ENCODE results near the gene SLC4A1. TPM values are rescaled to one million over a fixed set of nuclear protein-coding genes. Genes with fewer than 3 reads are reported as not detected.

SLC4A1 gene
- total and polyA plus RNA-seq, 2 experiments from 2014 or later = not detected

DNA sequence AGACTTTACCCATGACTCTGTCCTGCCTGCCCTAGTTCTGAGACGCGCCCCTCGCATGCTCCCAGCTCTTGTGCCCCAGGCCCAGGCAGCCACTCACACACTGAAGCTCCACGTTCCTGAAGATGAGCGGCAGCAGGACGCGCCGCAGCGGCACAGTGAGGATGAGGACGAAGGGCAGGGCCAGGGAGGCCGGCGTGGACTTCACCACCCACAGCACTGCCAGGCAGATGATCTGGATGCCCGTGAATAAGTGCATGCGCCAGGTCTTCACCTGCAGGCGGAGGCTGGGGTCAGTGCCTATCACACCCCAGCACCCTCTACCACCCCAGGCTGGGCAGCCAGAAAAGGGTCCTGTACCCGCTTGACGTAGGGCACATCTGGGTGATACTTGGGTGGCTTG is 16.9 kb downstream of the SLC4A1 start (continued):
- TF ChIP-seq, protein P1, sequence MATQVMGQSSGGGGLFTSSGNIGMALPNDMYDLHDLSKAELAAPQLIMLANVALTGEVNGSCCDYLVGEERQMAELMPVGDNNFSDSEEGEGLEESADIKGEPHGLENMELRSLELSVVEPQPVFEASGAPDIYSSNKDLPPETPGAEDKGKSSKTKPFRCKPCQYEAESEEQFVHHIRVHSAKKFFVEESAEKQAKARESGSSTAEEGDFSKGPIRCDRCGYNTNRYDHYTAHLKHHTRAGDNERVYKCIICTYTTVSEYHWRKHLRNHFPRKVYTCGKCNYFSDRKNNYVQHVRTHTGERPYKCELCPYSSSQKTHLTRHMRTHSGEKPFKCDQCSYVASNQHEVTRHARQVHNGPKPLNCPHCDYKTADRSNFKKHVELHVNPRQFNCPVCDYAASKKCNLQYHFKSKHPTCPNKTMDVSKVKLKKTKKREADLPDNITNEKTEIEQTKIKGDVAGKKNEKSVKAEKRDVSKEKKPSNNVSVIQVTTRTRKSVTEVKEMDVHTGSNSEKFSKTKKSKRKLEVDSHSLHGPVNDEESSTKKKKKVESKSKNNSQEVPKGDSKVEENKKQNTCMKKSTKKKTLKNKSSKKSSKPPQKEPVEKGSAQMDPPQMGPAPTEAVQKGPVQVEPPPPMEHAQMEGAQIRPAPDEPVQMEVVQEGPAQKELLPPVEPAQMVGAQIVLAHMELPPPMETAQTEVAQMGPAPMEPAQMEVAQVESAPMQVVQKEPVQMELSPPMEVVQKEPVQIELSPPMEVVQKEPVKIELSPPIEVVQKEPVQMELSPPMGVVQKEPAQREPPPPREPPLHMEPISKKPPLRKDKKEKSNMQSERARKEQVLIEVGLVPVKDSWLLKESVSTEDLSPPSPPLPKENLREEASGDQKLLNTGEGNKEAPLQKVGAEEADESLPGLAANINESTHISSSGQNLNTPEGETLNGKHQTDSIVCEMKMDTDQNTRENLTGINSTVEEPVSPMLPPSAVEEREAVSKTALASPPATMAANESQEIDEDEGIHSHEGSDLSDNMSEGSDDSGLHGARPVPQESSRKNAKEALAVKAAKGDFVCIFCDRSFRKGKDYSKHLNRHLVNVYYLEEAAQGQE (IDR thresholded peaks at IDR 0.05; ENCODE audit: unreplicated experiment) = no peak

DNA sequence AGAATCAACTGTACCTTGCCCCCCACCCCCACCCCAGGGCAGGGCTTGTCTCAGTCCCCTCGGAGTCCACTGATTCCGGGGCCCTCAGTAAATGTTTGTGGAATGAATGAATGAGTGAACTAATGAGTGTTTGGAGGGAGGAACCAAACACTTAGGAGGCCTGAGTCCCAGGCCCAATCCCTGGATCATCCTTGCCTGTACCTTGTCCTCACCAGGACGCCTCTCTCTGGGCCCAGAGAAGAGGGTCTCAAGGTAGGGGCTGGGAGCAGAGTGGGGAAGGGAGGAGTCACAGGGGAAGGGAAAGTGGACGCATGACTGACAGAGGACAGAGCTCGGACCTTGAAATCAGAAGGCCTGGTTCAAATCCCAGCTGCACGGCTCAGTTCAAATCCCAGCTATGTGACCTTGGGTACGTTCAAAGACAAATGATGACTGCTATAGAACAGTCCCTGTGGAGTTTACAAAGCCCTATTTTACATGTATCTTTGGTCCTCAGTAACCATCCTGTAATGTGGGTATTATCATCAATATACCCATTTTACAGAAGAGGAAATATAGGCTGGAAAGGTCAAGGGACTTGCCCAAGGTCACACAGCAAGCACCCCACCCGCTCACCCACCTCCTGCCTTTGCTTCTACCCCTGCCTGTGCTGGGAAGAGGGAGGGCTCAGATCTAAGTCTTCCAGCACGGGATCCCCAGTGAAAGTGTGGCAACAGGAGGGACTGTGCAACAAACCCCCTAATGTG is 18.3 kb downstream of the SLC4A1 start:
- no peaks in the 10 kb centered on the region for H4K20me1 ChIP-seq (replicated peaks; ENCODE audit: insufficient read depth)
- Mint-ChIP-seq H3K4me1 (peaks cover 21% of the 10 kb centered on the region), H3K9me3 (no peaks in the 10 kb centered on the region), H3K36me3 (ENCODE audit: low read depth) (no peaks in the 10 kb centered on the region), H3K4me3 (no peak overlapping the region), H3K27me3 (ENCODE audit: insufficient read depth, low read depth, poor library complexity) (peaks cover 23% of the 10 kb centered on the region), H3K27ac (no peak overlapping the region)
- no peak overlapping the region for H2AFZ ChIP-seq
- 0 out of 2 replicates have a peak, but pooled peaks cover 4% of the 10 kb centered on the region for H3F3A ChIP-seq (replicated peaks; ENCODE audit: low read depth)
- no peak for DNase-seq (ENCODE audit: low spot score)
- no peaks in the 10 kb centered on the region for H3K36me3 ChIP-seq (ENCODE audit: insufficient read depth)
- H3K4me3 ChIP-seq = no peak overlapping the region
- H3K27ac ChIP-seq (ENCODE audit: low read depth) = no peak overlapping the region
- ATAC-seq = no peak
- H3K27me3 ChIP-seq (ENCODE audit: insufficient read depth) = no peaks in the 10 kb centered on the region
- no peaks in the 10 kb centered on the region for H3K9me2 ChIP-seq (ENCODE audit: insufficient read depth)
- no peaks in the 10 kb centered on the region for H3K79me2 ChIP-seq (replicated peaks; ENCODE audit: insufficient read depth)
- peaks cover 14% of the 10 kb centered on the region; the same call in 1 of the 2 replicates for H3K4me1 ChIP-seq (ENCODE audit: insufficient read depth)
- no peak overlapping the region for H3K4me2 ChIP-seq
- TF ChIP-seq, protein P2, sequence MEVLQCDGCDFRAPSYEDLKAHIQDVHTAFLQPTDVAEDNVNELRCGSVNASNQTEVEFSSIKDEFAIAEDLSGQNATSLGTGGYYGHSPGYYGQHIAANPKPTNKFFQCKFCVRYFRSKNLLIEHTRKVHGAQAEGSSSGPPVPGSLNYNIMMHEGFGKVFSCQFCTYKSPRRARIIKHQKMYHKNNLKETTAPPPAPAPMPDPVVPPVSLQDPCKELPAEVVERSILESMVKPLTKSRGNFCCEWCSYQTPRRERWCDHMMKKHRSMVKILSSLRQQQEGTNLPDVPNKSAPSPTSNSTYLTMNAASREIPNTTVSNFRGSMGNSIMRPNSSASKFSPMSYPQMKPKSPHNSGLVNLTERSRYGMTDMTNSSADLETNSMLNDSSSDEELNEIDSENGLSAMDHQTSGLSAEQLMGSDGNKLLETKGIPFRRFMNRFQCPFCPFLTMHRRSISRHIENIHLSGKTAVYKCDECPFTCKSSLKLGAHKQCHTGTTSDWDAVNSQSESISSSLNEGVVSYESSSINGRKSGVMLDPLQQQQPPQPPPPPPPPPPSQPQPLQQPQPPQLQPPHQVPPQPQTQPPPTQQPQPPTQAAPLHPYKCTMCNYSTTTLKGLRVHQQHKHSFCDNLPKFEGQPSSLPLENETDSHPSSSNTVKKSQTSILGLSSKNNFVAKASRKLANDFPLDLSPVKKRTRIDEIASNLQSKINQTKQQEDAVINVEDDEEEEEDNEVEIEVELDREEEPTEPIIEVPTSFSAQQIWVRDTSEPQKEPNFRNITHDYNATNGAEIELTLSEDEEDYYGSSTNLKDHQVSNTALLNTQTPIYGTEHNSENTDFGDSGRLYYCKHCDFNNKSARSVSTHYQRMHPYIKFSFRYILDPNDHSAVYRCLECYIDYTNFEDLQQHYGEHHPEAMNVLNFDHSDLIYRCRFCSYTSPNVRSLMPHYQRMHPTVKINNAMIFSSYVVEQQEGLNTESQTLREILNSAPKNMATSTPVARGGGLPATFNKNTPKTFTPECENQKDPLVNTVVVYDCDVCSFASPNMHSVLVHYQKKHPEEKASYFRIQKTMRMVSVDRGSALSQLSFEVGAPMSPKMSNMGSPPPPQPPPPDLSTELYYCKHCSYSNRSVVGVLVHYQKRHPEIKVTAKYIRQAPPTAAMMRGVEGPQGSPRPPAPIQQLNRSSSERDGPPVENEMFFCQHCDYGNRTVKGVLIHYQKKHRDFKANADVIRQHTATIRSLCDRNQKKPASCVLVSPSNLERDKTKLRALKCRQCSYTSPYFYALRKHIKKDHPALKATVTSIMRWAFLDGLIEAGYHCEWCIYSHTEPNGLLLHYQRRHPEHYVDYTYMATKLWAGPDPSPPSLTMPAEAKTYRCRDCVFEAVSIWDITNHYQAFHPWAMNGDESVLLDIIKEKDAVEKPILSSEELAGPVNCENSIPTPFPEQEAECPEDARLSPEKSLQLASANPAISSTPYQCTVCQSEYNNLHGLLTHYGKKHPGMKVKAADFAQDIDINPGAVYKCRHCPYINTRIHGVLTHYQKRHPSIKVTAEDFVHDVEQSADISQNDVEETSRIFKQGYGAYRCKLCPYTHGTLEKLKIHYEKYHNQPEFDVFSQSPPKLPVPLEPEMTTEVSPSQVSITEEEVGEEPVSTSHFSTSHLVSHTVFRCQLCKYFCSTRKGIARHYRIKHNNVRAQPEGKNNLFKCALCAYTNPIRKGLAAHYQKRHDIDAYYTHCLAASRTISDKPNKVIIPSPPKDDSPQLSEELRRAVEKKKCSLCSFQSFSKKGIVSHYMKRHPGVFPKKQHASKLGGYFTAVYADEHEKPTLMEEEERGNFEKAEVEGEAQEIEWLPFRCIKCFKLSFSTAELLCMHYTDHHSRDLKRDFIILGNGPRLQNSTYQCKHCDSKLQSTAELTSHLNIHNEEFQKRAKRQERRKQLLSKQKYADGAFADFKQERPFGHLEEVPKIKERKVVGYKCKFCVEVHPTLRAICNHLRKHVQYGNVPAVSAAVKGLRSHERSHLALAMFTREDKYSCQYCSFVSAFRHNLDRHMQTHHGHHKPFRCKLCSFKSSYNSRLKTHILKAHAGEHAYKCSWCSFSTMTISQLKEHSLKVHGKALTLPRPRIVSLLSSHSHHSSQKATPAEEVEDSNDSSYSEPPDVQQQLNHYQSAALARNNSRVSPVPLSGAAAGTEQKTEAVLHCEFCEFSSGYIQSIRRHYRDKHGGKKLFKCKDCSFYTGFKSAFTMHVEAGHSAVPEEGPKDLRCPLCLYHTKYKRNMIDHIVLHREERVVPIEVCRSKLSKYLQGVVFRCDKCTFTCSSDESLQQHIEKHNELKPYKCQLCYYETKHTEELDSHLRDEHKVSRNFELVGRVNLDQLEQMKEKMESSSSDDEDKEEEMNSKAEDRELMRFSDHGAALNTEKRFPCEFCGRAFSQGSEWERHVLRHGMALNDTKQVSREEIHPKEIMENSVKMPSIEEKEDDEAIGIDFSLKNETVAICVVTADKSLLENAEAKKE (CRISPR knock-in tag; IDR thresholded peaks at IDR 0.05) = no peak
- no peak for TF ChIP-seq JUNB (IDR thresholded peaks at IDR 0.05; ENCODE audit: unreplicated experiment)
- TF ChIP-seq, protein P3, sequence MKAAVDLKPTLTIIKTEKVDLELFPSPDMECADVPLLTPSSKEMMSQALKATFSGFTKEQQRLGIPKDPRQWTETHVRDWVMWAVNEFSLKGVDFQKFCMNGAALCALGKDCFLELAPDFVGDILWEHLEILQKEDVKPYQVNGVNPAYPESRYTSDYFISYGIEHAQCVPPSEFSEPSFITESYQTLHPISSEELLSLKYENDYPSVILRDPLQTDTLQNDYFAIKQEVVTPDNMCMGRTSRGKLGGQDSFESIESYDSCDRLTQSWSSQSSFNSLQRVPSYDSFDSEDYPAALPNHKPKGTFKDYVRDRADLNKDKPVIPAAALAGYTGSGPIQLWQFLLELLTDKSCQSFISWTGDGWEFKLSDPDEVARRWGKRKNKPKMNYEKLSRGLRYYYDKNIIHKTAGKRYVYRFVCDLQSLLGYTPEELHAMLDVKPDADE (IDR thresholded peaks at IDR 0.05) = no peak
- TF ChIP-seq ZNF331 (CRISPR knock-in tag; IDR thresholded peaks at IDR 0.05; ENCODE audit: low read depth) = no peak
- no peak for TF ChIP-seq NANOG (IDR thresholded peaks at IDR 0.05; ENCODE audit: borderline replicate concordance)
- no peak for TF ChIP-seq POLR2AphosphoS5 (IDR thresholded peaks at IDR 0.05; ENCODE audit: low read depth)
- TF ChIP-seq ZNF114 (CRISPR knock-in tag; IDR thresholded peaks at IDR 0.05) = no peak
- TF ChIP-seq, protein P4, sequence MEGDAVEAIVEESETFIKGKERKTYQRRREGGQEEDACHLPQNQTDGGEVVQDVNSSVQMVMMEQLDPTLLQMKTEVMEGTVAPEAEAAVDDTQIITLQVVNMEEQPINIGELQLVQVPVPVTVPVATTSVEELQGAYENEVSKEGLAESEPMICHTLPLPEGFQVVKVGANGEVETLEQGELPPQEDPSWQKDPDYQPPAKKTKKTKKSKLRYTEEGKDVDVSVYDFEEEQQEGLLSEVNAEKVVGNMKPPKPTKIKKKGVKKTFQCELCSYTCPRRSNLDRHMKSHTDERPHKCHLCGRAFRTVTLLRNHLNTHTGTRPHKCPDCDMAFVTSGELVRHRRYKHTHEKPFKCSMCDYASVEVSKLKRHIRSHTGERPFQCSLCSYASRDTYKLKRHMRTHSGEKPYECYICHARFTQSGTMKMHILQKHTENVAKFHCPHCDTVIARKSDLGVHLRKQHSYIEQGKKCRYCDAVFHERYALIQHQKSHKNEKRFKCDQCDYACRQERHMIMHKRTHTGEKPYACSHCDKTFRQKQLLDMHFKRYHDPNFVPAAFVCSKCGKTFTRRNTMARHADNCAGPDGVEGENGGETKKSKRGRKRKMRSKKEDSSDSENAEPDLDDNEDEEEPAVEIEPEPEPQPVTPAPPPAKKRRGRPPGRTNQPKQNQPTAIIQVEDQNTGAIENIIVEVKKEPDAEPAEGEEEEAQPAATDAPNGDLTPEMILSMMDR (conservative IDR thresholded peaks at IDR 0.05; ENCODE audit: low read depth in 2 of 2) = no peak
- no peak for TF ChIP-seq STAT1 (IDR thresholded peaks at IDR 0.05; ENCODE audit: unreplicated experiment)
- no peak for TF ChIP-seq CREB1 (CRISPR knock-in tag; IDR thresholded peaks at IDR 0.05; ENCODE audit: low read depth)
- no peak for TF ChIP-seq EZH2phosphoT487 (IDR thresholded peaks at IDR 0.05; ENCODE audit: unreplicated experiment)

Measured in GM23338 (cell line).